22Rv1 (cell line): ENCODE results near the gene CXCR5.

ENCODE experiments used
- H3K27ac ChIP-seq: fragments of 450-650 bp; 2 replicates; pipeline ENCODE4 v1.5.1; 2017
- ZFX ChIP-seq: fragments of 450-650 bp; IDR thresholded peaks from 2 replicates; pipeline ENCODE4 v1.6.1; 2017; ENCODE audit warnings: antibody characterized with exemption, borderline replicate concordance
- TF ChIP-seq, protein P1 (sequence below): fragments of 450-650 bp; IDR thresholded peaks from 2 replicates; pipeline ENCODE4 v1.5.1; 2017; ENCODE audit warnings: mild to moderate bottlenecking

Gene CXCR5

GRCh38 chr11:118843565-118843964 lies 40.1 kb upstream of the CXCR5 start:
- TF ChIP-seq, protein P1, sequence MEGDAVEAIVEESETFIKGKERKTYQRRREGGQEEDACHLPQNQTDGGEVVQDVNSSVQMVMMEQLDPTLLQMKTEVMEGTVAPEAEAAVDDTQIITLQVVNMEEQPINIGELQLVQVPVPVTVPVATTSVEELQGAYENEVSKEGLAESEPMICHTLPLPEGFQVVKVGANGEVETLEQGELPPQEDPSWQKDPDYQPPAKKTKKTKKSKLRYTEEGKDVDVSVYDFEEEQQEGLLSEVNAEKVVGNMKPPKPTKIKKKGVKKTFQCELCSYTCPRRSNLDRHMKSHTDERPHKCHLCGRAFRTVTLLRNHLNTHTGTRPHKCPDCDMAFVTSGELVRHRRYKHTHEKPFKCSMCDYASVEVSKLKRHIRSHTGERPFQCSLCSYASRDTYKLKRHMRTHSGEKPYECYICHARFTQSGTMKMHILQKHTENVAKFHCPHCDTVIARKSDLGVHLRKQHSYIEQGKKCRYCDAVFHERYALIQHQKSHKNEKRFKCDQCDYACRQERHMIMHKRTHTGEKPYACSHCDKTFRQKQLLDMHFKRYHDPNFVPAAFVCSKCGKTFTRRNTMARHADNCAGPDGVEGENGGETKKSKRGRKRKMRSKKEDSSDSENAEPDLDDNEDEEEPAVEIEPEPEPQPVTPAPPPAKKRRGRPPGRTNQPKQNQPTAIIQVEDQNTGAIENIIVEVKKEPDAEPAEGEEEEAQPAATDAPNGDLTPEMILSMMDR: no peak
- TF ChIP-seq ZFX: no peak
- H3K27ac ChIP-seq: no peak overlapping the region

DNA sequence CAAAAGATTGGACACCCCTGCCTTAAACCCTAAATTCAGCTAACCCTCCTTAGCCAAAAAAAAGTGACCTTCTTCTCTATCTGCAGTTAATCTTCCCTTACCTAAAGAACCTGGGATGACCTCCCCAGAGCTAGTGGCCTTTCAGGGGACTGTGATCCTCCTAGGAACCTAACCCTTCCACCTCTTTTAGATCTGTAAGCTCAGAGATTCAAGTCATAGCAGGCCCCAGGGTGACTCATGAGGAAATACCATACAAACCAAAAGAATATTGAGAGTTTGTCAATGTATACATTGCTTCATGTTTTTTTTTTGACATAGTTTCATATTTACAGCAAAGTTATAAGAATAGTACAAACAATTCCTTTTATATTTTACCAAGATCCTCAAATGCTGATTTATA lies 38.3 kb upstream of the CXCR5 start:
- TF ChIP-seq, protein P1: no peak
- TF ChIP-seq ZFX: no peak
- no peak overlapping the region for H3K27ac ChIP-seq

GRCh38 chr11:118846181-118846935 lies 37.3 kb upstream of the CXCR5 start:
- TF ChIP-seq, protein P1: no peak
- TF ChIP-seq ZFX: no peak
- no peak overlapping the region for H3K27ac ChIP-seq

- TF ChIP-seq, protein P1: no peak
- no peak for TF ChIP-seq ZFX
- no peak overlapping the region for H3K27ac ChIP-seq
Observed at GRCh38 chr11:118849825-118850224, 33.9 kb upstream of the CXCR5 start.

GRCh38 chr11:118851970-118852369 lies 31.7 kb upstream of the CXCR5 start:
- TF ChIP-seq ZFX: no peak
- TF ChIP-seq, protein P1: no peak
- no peak overlapping the region for H3K27ac ChIP-seq

DNA sequence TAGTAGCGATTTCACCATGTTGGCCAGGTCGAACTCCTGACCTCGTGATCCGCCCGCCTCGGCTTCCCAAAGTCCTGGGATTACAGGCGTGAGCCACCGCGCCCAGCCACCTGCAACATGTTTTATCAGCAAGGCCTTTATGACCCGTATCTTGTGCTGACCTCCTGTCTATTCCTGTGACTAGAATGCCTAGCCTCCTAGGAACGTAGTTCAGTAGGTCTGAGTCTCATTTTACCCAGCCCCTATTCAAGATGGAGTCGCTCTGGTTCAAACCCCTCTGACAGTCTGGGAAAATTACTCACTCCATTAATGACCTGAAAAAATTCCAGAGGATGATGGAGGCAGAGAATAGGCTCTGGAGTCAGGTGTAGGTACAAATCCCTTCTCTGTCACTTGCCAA lies 30.0 kb upstream of the CXCR5 start:
- TF ChIP-seq, protein P1: no peak
- no peak for TF ChIP-seq ZFX
- no peak overlapping the region for H3K27ac ChIP-seq

DNA sequence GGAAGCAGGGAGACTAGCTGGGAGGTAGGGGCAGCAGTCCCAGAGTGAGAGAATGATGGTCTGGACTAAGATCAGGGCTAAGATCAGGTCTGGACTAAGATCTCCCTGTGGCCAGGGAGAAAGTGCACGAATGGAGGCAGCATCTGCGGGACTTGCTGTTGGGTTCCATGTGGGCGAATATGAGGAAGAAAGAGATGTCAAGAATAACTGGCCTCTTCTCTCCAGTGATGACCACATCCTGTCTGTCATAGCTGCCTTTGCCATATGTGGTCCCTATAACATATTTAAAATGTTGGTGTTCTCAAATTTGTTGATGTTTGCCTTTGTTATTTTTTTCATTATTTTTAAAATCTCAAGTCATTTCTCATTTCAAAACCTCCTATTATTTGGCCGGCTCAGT lies 27.4 kb upstream of the CXCR5 start:
- H3K27ac ChIP-seq: no peak overlapping the region
- TF ChIP-seq, protein P1: no peak
- TF ChIP-seq ZFX: no peak
